Pulmonary artery endothelial cell (primary cell): Measurements from ENCODE around the gene RGPD4. TPM values are rescaled to one million over a fixed set of nuclear protein-coding genes. Genes with fewer than 3 reads are reported as not detected.
"Not testable (repeated sequence)": the region's sequence is repeated elsewhere in the genome, so short reads cannot be mapped to it uniquely, and the experiment has no call there.

Experiments used
- DNase-seq: peaks from one replicate; pipeline ENCODE4 v3.0.0-alpha.2; 2011; ENCODE audit warnings: low read depth, low spot score
- total RNA-seq: library from RNA; depleted of rRNA; stranded (reverse); fragments of >200 nt; gene quantifications from 2 replicates; pipeline ENCODE4 v1.2.3, GENCODE V29; 2014

The RGPD4 gene
- under 0.01 TPM in 1 of 2 replicates, not detected in the other for total RNA-seq

- DNase-seq = not testable (repeated sequence)
These were observed at the start of gene RGPD4 for GRCh38 chr2:107826749-107827148. Gene RGPD4 (plus strand): TSS chr2:107826892. CDS start chr2:107827014, 122 bp downstream.

GRCh38 chr2:107777974-107778373 lies 48.7 kb upstream of the RGPD4 start:
- no peak for DNase-seq

GRCh38 chr2:107785756-107786155 lies 40.9 kb upstream of the RGPD4 start:
- DNase-seq = no peak

GRCh38 chr2:107790837-107791236 lies 35.9 kb upstream of the RGPD4 start:
- DNase-seq = no peak

GRCh38 chr2:107801498-107801897 lies 25.2 kb upstream of the RGPD4 start:
- no peak for DNase-seq

GRCh38 chr2:107804608-107805498 lies 21.8 kb upstream of the RGPD4 start:
- no peak for DNase-seq

GRCh38 chr2:107806901-107807300 lies 19.8 kb upstream of the RGPD4 start:
- no peak for DNase-seq

GRCh38 chr2:107807988-107808387 lies 18.7 kb upstream of the RGPD4 start:
- no peak for DNase-seq

GRCh38 chr2:107808959-107809358 lies 17.7 kb upstream of the RGPD4 start:
- DNase-seq = no peak

- DNase-seq = no peak
These were observed 16.9 kb upstream of the RGPD4 start for GRCh38 chr2:107809835-107810234.

GRCh38 chr2:107810734-107811133 lies 16.0 kb upstream of the RGPD4 start:
- DNase-seq = no peak

GRCh38 chr2:107811411-107811810 lies 15.3 kb upstream of the RGPD4 start:
- DNase-seq = no peak

- no peak for DNase-seq
These were observed 14.7 kb upstream of the RGPD4 start for GRCh38 chr2:107812006-107812405.

GRCh38 chr2:107817378-107817777 lies 9.3 kb upstream of the RGPD4 start:
- DNase-seq = no peak

GRCh38 chr2:107822302-107822701 lies 4.4 kb upstream of the RGPD4 start:
- no peak for DNase-seq

GRCh38 chr2:107824451-107825205 lies 2.1 kb upstream of the RGPD4 start:
- DNase-seq = no peak

- no peak for DNase-seq
These were observed 1.5 kb upstream of the RGPD4 start for GRCh38 chr2:107825206-107825563.

- not testable (repeated sequence) for DNase-seq
These were observed 2.8 kb downstream of the RGPD4 start for GRCh38 chr2:107829514-107829913.

- DNase-seq = not testable (repeated sequence)
These were observed 6.5 kb downstream of the RGPD4 start for GRCh38 chr2:107833152-107833551.

- not testable (repeated sequence) for DNase-seq
These were observed 6.9 kb downstream of the RGPD4 start for GRCh38 chr2:107833618-107834017.

GRCh38 chr2:107916121-107916520 lies 89.4 kb downstream of the RGPD4 start:
- DNase-seq = not testable (repeated sequence)

- DNase-seq = not testable (repeated sequence)
These were observed 90.1 kb downstream of the RGPD4 start for GRCh38 chr2:107916696-107917370.
